ENCODE results near the gene CAMLG.
"Not testable (repeated sequence)": the region's sequence is repeated elsewhere in the genome, so short reads cannot be mapped to it uniquely, and the experiment has no call there.

Gene CAMLG

DNA sequence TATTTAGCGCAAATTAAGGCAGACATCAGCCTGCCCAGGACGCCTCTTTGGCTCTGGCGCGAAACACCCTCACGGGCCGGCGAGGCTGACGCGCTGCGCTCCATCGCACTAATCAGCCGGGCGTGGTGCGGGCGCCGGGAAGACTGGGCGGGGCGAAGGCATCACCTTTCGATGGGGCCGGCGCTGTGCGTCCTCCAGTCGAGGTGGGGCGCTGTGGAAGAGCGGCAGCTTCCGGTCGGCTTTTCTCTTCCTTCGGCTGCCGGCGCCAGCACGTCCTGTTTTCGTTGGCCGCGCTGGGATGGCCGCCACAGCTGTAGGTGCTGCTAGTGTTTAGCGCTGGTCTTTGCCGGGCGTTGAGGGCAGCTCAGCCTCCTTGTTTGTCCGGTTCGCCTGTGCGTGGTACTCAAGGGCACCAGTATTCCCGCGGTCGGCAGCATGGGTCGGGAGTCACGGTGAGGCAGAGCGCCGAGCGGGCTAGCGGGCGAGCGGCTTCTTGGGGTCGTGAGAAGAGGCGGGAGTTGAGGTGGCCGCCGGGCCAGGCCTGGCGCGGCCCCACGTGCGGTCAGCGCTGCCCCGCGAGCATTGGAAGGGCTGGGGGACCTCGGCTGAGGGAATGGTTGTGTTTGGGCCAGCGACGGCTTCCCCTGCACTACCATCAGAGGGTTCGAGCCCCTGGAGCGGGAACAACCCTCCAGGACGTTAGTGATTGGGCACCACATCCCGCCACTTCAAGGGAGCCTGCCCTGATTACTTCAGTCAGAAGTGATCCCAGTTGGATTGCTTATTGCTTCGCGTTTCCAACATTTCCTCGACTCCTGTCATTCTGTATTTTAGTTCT, 20.4 kb downstream of the CAMLG start, which contains the start of gene DDX46:
DDX46 (plus strand) TSS at position 276 of the 838 bp plus-strand sequence; CDS start at position 436, 160 bp downstream.
- peak within 1 kb of the TSS; percentile 12 for H3K18ac ChIP-seq (ENCODE audit: low read length)
- peak within 1 kb of the TSS; percentile 94 for H3K4me2 ChIP-seq (ENCODE audit: low read length)
- H2AK5ac ChIP-seq (ENCODE audit: low read length) = no peak within 1 kb of the TSS
- peak within 1 kb of the TSS; percentile 76 for H4K8ac ChIP-seq (ENCODE audit: low read depth, low read length)
- peak within 1 kb of the TSS; percentile 77 for H2AFZ ChIP-seq (ENCODE audit: insufficient read depth, low read length, poor library complexity)
- peak; percentile 95 to 97 for DNase-seq
- H3K4ac ChIP-seq (ENCODE audit: low read depth, low read length) = peak within 1 kb of the TSS; percentile 20
- H3K79me1 ChIP-seq (ENCODE audit: low read length) = peaks cover 4% of the 10 kb centered on the region
- H3K79me2 ChIP-seq (ENCODE audit: control insufficient read depth, insufficient read depth, low read length, poor library complexity) = peaks cover 7% of the 10 kb centered on the region
- peaks cover under 1 to 4% of the 10 kb centered on the region in 2 experiments for H3K36me3 ChIP-seq (ENCODE audit: control insufficient read depth in 1 of 2, insufficient read depth in 2 of 2, low read length in 2 of 2)
- no peak within 1 kb of the TSS for H2BK12ac ChIP-seq (ENCODE audit: low read length)
- H3K27ac ChIP-seq (ENCODE audit: low read depth, low read length) = no peak within 1 kb of the TSS
- H3K4me1 ChIP-seq (ENCODE audit: control insufficient read depth in 1 of 2, insufficient read depth in 2 of 2, low read length in 2 of 2) = no peaks in the 10 kb centered on the region
- H3K27me3 ChIP-seq (ENCODE audit: insufficient read depth, low read length) = no peaks in the 10 kb centered on the region
- H3K14ac ChIP-seq (ENCODE audit: low read length) = peak within 1 kb of the TSS; percentile 23
- H3K9me3 ChIP-seq (ENCODE audit: insufficient read depth, low read depth, low read length) = no peaks in the 10 kb centered on the region
- no peak within 1 kb of the TSS for H3K23ac ChIP-seq (ENCODE audit: low read length)
- peak within 1 kb of the TSS; percentile 1 for H2BK5ac ChIP-seq (ENCODE audit: low read depth, low read length, poor library complexity)
- peak within 1 kb of the TSS; percentile 96 for H3K9ac ChIP-seq (ENCODE audit: low read length)
- H4K91ac ChIP-seq (ENCODE audit: low read depth, low read length) = peak within 1 kb of the TSS; percentile 26
- WGBS (ENCODE audit: extremely low coverage, insufficient coverage, insufficient read length) = no CpG with 5 or more reads among the region's 73 CpGs
- peak within 1 kb of the TSS; percentile 64 for H4K12ac ChIP-seq (ENCODE audit: low read depth, low read length)
- peak within 1 kb of the TSS; percentile 99 for H3K4me3 ChIP-seq (ENCODE audit: low read depth, low read length)
- H2BK120ac ChIP-seq (ENCODE audit: insufficient read depth, low read length, poor library complexity) = no peak within 1 kb of the TSS

DNA sequence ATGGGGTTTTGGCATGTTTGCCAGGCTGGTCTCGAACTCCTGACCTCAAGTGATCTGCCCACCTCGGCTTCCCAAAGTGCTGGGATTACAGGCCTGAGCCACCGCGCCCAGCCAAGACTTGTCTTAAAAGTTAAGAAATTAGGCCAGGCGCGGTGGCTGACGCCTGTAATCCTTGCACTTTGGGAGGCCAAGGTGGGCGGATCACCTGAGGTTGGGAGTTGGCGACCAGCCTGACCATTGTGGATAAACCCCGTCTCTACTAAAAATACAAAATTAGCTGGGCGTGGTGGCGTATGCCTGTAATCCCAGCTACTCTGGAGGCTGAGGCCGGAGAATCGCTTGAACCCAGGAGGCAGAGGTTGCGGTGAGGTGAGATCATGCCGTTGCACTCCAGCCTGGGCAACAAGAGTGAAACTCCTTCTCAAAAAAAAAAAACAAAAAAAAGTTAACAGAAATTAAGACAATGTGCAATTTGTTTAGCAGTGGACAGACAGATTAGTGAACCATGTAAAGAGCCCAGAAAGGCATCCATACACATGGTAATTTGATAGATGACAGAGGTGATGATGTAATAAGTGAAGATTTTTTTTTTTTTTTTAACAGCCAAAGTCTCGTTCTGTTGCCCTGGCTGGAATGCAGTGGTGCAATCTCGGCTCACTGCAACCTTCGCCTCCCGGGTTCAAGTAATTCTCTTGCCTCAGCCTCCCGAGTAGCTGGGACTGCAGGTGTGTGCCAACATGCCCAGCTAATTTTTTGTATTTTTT, 29.4 kb downstream of the CAMLG start:
- H3K9me3 ChIP-seq (ENCODE audit: insufficient read depth, low read depth, low read length); H3K4ac ChIP-seq (ENCODE audit: low read depth, low read length); H3K4me1 ChIP-seq (ENCODE audit: control insufficient read depth in 1 of 2, insufficient read depth in 2 of 2, low read length in 2 of 2); H3K23ac ChIP-seq (ENCODE audit: low read length); H3K27me3 ChIP-seq (ENCODE audit: insufficient read depth, low read length); H3K79me2 ChIP-seq (ENCODE audit: control insufficient read depth, insufficient read depth, low read length, poor library complexity); H4K8ac ChIP-seq (ENCODE audit: low read depth, low read length); H3K9ac ChIP-seq (ENCODE audit: low read length); H2AFZ ChIP-seq (ENCODE audit: insufficient read depth, low read length, poor library complexity); H3K14ac ChIP-seq (ENCODE audit: low read length); H3K18ac ChIP-seq (ENCODE audit: low read length); H3K4me2 ChIP-seq (ENCODE audit: low read length); H3K27ac ChIP-seq (ENCODE audit: low read depth, low read length); H3K79me1 ChIP-seq (ENCODE audit: low read length); H2BK12ac ChIP-seq (ENCODE audit: low read length); H2AK5ac ChIP-seq (ENCODE audit: low read length); H2BK5ac ChIP-seq (ENCODE audit: low read depth, low read length, poor library complexity); H4K91ac ChIP-seq (ENCODE audit: low read depth, low read length); H2BK120ac ChIP-seq (ENCODE audit: insufficient read depth, low read length, poor library complexity); H4K12ac ChIP-seq (ENCODE audit: low read depth, low read length); H3K4me3 ChIP-seq (ENCODE audit: low read depth, low read length): not testable (repeated sequence)
- DNase-seq = peak; percentile 2 to 67
- H3K36me3 ChIP-seq (ENCODE audit: control insufficient read depth in 1 of 2, insufficient read depth in 2 of 2, low read length in 2 of 2) = peaks cover 41 to 42% of the 10 kb centered on the region in 2 experiments
- no CpG with 5 or more reads among the region's 21 CpGs for WGBS (ENCODE audit: extremely low coverage, insufficient coverage, insufficient read length)

DNA sequence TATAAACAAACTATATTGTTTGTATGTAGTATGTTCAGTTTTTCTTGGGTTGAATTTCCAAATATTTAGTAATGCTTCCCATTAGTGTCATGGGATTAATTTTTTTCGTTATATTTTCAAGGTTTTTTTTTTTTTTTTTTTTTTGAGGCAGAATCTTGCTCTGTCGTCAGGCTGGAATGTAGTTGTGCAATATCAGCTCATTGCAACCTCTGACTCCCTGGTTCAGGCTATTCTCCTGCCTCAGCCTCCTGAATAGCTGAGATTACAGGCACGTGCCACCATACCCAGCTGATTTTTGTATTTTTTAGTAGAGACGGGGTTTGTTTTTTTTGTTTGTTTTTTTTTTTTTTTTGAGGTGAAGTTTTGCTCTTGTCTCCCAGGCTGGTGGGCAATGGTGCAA, 30.9 kb downstream of the CAMLG start:
- no peak overlapping the region for H3K14ac ChIP-seq (ENCODE audit: low read length)
- no peak overlapping the region for H2AK5ac ChIP-seq (ENCODE audit: low read length)
- DNase-seq = peak; percentile 38 to 82

DNA sequence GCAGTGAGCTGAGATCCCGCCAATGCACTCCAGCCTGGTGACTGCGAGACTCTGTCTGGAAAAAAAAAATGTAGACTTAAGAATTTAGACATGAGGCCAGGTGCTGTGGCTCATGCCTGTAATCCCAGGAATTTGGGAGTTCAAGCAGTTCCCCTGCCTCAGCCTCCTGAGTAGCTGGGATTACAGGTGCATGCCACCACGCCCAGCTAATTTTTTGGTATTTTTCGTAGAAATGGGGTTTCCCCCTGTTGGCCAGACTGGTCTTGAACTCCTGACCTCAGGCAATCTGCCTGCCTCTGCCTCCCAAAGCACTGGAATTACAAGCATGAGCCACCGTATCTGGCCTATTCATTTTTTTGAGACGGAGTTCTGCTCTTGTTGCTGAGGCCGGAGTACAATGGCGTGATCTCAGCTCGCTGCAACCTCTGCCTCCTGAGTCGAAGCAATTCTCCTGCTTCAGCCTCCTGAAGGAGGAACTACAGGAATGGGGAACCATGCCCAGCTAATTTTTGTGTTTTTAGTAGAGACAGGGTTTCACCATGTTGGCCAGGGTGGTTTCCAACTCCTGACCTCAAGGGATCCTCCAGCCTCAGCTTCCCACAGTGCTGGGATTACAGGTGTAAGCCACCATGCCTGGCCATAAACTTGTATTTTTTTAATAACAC, 34.2 kb downstream of the CAMLG start:
- no peak overlapping the region for H3K4me2 ChIP-seq (ENCODE audit: low read length)
- H3K9ac ChIP-seq (ENCODE audit: low read length) = no peak overlapping the region
- H3K36me3 ChIP-seq (ENCODE audit: control insufficient read depth in 1 of 2, insufficient read depth in 2 of 2, low read length in 2 of 2) = peaks cover 37 to 47% of the 10 kb centered on the region in 2 experiments
- no peak overlapping the region for H2BK12ac ChIP-seq (ENCODE audit: low read length)
- no peaks in the 10 kb centered on the region for H3K79me1 ChIP-seq (ENCODE audit: low read length)
- no peaks in the 10 kb centered on the region for H3K27me3 ChIP-seq (ENCODE audit: insufficient read depth, low read length)
- DNase-seq = peak; percentile 94 to 95
- H2AFZ ChIP-seq (ENCODE audit: insufficient read depth, low read length, poor library complexity) = no peak overlapping the region
- no peak overlapping the region for H3K23ac ChIP-seq (ENCODE audit: low read length)
- no peak overlapping the region for H3K27ac ChIP-seq (ENCODE audit: low read depth, low read length)
- no peaks in the 10 kb centered on the region for H3K79me2 ChIP-seq (ENCODE audit: control insufficient read depth, insufficient read depth, low read length, poor library complexity)
- no peak overlapping the region for H3K4me3 ChIP-seq (ENCODE audit: low read depth, low read length)
- no peak overlapping the region for H4K91ac ChIP-seq (ENCODE audit: low read depth, low read length)
- H4K8ac ChIP-seq (ENCODE audit: low read depth, low read length) = no peak overlapping the region
- H3K18ac ChIP-seq (ENCODE audit: low read length) = no peak overlapping the region
- H3K14ac ChIP-seq (ENCODE audit: low read length) = no peak overlapping the region
- no peak overlapping the region for H3K4ac ChIP-seq (ENCODE audit: low read depth, low read length)
- no peaks in the 10 kb centered on the region for H3K4me1 ChIP-seq (ENCODE audit: control insufficient read depth in 1 of 2, insufficient read depth in 2 of 2, low read length in 2 of 2)
- no peak overlapping the region for H2AK5ac ChIP-seq (ENCODE audit: low read length)
- H4K12ac ChIP-seq (ENCODE audit: low read depth, low read length) = no peak overlapping the region
- H2BK120ac ChIP-seq (ENCODE audit: insufficient read depth, low read length, poor library complexity) = no peak overlapping the region
- H2BK5ac ChIP-seq (ENCODE audit: low read depth, low read length, poor library complexity) = no peak overlapping the region
- H3K9me3 ChIP-seq (ENCODE audit: insufficient read depth, low read depth, low read length) = no peaks in the 10 kb centered on the region
- WGBS (ENCODE audit: extremely low coverage, insufficient coverage, insufficient read length) = no CpG with 5 or more reads among the region's 10 CpGs

More for the DNA sequence above, 30.9 kb downstream of the CAMLG start:
- Histone ChIP-seq H2BK5ac (ENCODE audit: low read depth, low read length, poor library complexity) (no peak overlapping the region), H3K36me3 (ENCODE audit: control insufficient read depth in 1 of 2, insufficient read depth in 2 of 2, low read length in 2 of 2) (peaks cover 40 to 42% of the 10 kb centered on the region in 2 experiments), H2AFZ (ENCODE audit: insufficient read depth, low read length, poor library complexity) (no peak overlapping the region), H3K23ac (ENCODE audit: low read length) (no peak overlapping the region), H3K9me3 (ENCODE audit: insufficient read depth, low read depth, low read length) (no peaks in the 10 kb centered on the region), H3K27ac (ENCODE audit: low read depth, low read length) (no peak overlapping the region), H3K79me2 (ENCODE audit: control insufficient read depth, insufficient read depth, low read length, poor library complexity) (no peaks in the 10 kb centered on the region), H4K12ac (ENCODE audit: low read depth, low read length) (no peak overlapping the region), H3K79me1 (ENCODE audit: low read length) (no peaks in the 10 kb centered on the region), H3K4me3 (ENCODE audit: low read depth, low read length) (no peak overlapping the region), H2BK12ac (ENCODE audit: low read length) (no peak overlapping the region), H3K9ac (ENCODE audit: low read length) (no peak overlapping the region), H3K18ac (ENCODE audit: low read length) (no peak overlapping the region), H3K4me2 (ENCODE audit: low read length) (no peak overlapping the region), H3K4ac (ENCODE audit: low read depth, low read length) (no peak overlapping the region), H3K4me1 (ENCODE audit: control insufficient read depth in 1 of 2, insufficient read depth in 2 of 2, low read length in 2 of 2) (no peaks in the 10 kb centered on the region), H4K91ac (ENCODE audit: low read depth, low read length) (no peak overlapping the region), H4K8ac (ENCODE audit: low read depth, low read length) (no peak overlapping the region), H3K27me3 (ENCODE audit: insufficient read depth, low read length) (no peaks in the 10 kb centered on the region), H2BK120ac (ENCODE audit: insufficient read depth, low read length, poor library complexity) (no peak overlapping the region)
- no CpG with 5 or more reads among the region's 4 CpGs for WGBS (ENCODE audit: extremely low coverage, insufficient coverage, insufficient read length)
